Cardiac fibroblast (primary cell): ENCODE measurements around the gene PPP2R3C.

Experiments
- DNase-seq, 2 donors: peaks; one replicate each; pipeline versions ENCODE4 v3.0.0 to v3.0.0-alpha.2; 2010; ENCODE audit warnings: low read depth in 2 of 2
- H3K4me3 ChIP-seq, 2 donors: replicated peaks in 1 of 2; 1 replicate in 1 of 2; 2 replicates in 1 of 2; pipeline ENCODE4 v1.5.1; 2011; ENCODE audit warnings: low read depth in 2 of 2, low read length in 2 of 2, mild to moderate bottlenecking in 2 of 2, moderate library complexity in 1 of 2
- TF ChIP-seq, protein P1 (sequence below): IDR thresholded peaks from one replicate; pipeline ENCODE4 v1.5.1; 2011; ENCODE audit warnings: low read depth, mild to moderate bottlenecking, low read length, inconsistent platforms

The PPP2R3C gene

DNA sequence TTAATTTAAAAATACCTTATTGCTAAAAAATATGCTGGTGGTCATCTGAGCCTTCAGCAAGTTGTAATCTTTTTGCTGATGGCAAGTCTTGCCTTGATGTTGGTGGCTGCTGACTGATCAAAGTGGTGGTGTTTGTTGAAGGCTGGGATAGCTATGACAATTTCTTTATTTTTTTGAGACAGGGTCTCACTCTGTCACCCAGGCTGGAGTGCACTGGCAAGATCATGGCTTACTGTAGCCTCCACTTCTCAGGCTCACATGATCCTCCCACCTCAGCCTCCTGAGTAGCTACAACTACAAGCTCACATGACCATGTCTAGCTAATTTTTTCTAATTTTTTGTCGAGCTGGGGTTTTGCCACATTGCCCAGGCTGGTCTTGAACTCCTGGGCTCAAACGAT is 25.4 kb upstream of the PPP2R3C start:
- DNase-seq, result no peak
- H3K4me3 ChIP-seq, result no peak overlapping the region
- TF ChIP-seq, protein P1, sequence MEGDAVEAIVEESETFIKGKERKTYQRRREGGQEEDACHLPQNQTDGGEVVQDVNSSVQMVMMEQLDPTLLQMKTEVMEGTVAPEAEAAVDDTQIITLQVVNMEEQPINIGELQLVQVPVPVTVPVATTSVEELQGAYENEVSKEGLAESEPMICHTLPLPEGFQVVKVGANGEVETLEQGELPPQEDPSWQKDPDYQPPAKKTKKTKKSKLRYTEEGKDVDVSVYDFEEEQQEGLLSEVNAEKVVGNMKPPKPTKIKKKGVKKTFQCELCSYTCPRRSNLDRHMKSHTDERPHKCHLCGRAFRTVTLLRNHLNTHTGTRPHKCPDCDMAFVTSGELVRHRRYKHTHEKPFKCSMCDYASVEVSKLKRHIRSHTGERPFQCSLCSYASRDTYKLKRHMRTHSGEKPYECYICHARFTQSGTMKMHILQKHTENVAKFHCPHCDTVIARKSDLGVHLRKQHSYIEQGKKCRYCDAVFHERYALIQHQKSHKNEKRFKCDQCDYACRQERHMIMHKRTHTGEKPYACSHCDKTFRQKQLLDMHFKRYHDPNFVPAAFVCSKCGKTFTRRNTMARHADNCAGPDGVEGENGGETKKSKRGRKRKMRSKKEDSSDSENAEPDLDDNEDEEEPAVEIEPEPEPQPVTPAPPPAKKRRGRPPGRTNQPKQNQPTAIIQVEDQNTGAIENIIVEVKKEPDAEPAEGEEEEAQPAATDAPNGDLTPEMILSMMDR, result no peak

DNA sequence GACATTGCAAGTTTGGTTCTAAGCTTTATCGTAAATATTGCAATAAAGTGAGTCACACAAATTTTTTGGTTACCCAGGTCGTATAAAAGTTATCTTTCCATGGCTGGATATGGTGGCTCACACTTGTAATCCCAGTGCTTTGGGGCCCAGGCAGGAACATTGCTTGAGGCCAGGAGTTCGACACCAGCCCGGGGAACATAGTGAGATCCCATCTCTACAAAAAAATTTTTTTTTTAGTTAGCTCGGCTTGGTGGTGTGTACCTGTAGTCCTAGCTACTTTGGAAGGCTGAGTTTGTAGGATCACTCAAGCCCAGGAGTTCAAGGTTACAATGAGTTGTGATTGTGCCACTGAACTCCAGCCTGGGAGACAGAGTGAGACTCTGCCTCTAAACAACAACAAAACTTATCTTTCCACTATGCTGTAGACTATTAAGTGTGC is 24.9 kb upstream of the PPP2R3C start:
- TF ChIP-seq, protein P1, result no peak
- no peak overlapping the region for H3K4me3 ChIP-seq
- DNase-seq, result no peak

DNA sequence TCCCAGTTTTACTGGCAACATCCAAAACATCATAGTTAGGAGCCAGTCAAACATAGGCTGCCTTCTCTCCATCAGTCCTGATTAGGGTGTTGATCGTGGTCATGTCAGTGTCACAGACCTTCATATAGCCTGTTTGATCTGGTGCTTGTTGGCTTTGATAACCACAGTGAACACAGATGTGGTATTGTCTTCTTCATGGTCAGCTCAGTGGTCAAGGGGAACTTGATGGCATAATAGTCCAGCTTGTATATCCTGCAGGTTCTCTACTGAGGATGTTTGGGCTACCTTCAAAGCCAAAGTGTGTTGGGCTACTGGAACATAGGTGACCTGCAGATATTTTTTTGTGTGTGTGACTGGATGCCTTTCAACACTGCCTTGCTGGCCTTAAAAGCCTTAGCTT is 22.2 kb upstream of the PPP2R3C start:
- TF ChIP-seq, protein P1, result no peak
- DNase-seq, result no peak
- no peak overlapping the region for H3K4me3 ChIP-seq

DNA sequence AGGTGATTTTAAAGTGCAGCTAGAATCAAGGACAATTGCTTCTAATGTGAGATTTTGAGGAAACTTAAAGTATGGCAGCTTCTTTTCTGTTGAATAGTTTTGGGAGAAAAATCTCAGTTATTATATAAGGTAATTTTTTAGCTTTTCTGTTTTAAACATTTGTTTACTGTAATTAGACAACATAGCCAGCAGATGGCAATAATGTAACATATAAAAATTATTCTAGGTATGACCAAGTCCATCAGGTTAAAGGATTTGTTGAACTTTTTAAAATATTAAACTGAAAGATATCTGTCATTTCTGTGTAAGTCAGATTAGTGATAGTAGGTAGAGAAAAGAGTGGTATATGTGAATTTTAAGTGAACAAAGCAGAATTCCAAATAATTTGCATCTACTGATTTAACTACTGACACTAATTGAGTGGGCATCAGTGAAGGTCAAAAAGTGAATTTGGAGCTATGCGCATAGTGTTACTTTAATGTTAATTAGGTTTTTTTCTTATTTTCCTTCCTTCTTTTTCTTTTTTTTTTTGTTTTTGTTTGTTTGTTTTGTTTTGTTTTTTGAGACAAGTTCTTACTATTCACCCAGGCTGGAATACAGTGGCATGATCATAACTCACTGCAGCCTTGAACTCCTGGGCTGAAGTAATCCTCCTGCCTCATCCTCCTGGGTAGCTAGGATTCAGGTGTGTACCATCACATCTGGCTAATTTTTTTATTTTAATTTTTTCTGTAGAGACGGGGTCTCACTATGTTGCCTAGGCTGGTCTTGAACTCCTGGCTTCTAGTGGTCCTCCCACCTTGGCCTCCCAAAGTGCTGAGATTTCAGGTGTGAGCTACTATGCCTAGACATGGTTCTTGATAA is 19.2 kb upstream of the PPP2R3C start:
- TF ChIP-seq, protein P1, result peak; percentile 17
- DNase-seq, result peak in 1 of 2 donors; percentile 56

DNA sequence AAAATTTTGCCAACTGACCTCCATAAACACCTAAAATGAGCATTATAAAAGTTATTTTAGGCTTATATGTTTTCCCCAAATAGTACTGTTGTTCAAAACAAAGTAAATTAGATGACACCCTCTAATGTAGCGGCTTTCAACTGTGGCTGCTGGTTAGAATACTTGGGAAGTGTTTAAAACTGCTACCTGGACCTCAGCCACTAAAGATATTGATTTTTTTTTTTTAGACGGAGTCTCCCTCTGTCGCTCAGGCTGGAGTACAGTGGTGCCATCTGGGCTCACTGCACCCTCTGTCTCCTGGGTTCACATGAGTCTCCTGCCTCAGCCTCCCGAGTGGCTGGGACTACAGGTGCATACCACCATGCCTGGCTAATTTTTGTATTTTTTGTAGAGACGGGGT is 16.8 kb upstream of the PPP2R3C start:
- H3K4me3 ChIP-seq, result no peak overlapping the region
- no peak for DNase-seq
- TF ChIP-seq, protein P1, result no peak

More for the DNA sequence above, 19.2 kb upstream of the PPP2R3C start:
- H3K4me3 ChIP-seq, result no peak overlapping the region

DNA sequence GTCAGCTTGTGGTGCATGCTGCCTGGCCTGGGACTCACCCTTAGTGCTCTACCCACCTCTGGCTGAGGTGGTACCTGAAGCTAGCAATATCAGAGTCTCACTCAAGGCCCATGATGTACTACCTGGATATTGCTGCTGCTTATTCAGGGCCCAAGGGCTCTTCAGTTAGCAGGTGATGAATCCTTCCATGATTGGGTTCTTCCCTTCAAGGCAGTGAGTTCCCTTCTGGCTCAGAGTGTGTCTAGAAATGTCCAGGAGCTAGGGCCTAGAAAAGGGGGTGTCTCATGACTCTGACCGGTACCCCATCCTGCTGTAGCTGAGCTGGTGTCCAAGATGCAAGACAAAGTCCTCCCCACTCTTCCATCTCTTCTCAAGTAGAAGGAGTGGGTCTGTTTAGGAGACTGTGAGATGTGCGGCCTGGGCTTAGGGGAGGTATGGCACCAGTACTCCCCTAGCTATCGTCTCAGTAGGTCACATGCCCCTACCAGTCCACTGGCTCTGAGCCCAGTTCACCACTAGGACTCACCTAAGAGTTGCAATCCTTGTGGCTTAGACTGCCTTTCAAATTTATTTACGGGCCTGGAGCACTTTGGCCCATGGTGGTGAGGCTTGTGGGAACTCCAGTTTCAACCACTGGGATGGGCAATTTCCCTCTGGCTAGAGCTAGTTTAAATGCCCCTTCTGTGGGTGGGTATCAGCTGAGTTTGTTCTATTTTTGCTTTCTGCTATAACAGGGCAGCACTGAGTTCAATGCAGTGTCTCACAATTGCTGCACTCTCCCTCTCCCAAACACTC is 12.7 kb upstream of the PPP2R3C start:
- TF ChIP-seq, protein P1, result no peak
- no peak overlapping the region for H3K4me3 ChIP-seq
- DNase-seq, result no peak
